Tibial artery (tissue), 4 donors: ENCODE measurements around the gene ACP3.

Source experiments
- DNase-seq, 2 donors: peaks; one replicate each; pipeline ENCODE4 v3.0.0-alpha.2; 2019
- H3K27ac ChIP-seq, 2 donors: fragments of 200-600 bp; sonication (generic) in 1 of 2; 1 replicate in 1 of 2; 2 replicates in 1 of 2; pipeline ENCODE4 v1.5.1; 2018 to 2019; ENCODE audit warnings: mild to moderate bottlenecking in 1 of 2
- H3K27me3 ChIP-seq, 2 donors: fragments of 200-600 bp; sonication (generic) in 1 of 2; one replicate each; pipeline versions ENCODE4 v1.5.1 to v1.6.0; 2016 to 2019
- H3K36me3 ChIP-seq, 3 donors: fragments of 200-600 bp; sonication (generic) in 2 of 3; one replicate each; pipeline ENCODE4 v1.5.1; 2016 to 2019; ENCODE audit warnings: mild to moderate bottlenecking in 2 of 3
- H3K4me1 ChIP-seq, 4 donors: fragments of 200-600 bp; sonication (generic) in 2 of 4; 1 replicate in 3 of 4; 2 replicates in 1 of 4; pipeline ENCODE4 v1.5.1; 2016 to 2019
- H3K4me3 ChIP-seq, 2 donors: fragments of 200-600 bp; sonication (generic) in 1 of 2; 1 replicate in 1 of 2; 2 replicates in 1 of 2; pipeline ENCODE4 v1.5.1; 2018 to 2019; ENCODE audit warnings: mild to moderate bottlenecking in 2 of 2
- H3K9me3 ChIP-seq, 3 donors: fragments of 200-600 bp; sonication (generic) in 1 of 3; one replicate each; pipeline ENCODE4 v1.5.1; 2016 to 2019
- CTCF ChIP-seq, 2 experiments: fragments of 200-600 bp in 1 of 2; fragments of 450-650 bp in 1 of 2; IDR thresholded peaks; one replicate each; pipeline ENCODE4 v1.5.1; 2017 to 2019; ENCODE audit warnings: antibody characterized with exemption in 2 of 2, mild to moderate bottlenecking in 1 of 2, moderate library complexity in 1 of 2
- intact Hi-C: fragments of 100-400 bp; cut with DNase I; formaldehyde crosslinking; loops from one replicate; pipeline ENCODE4 v1.15.0; 2023; ENCODE audit warnings: low total_unique reads

The ACP3 gene

GRCh38 chr3:132354916-132355702 lies 37.9 kb downstream of the ACP3 start:
- intact Hi-C loops, result loop anchor here (10.0 kb wide), 1 partner anchor 90 kb away; no protein-coding TSS in a partner anchor
- Histone ChIP-seq H3K36me3 (no peaks in the 10 kb centered on the region), H3K9me3 (no peaks in the 10 kb centered on the region)

GRCh38 chr3:132356568-132356967 lies 39.4 kb downstream of the ACP3 start:
- Histone ChIP-seq H3K27ac (no peak overlapping the region), H3K9me3 (no peaks in the 10 kb centered on the region), H3K4me3 (no peak overlapping the region), H3K36me3 (no peaks in the 10 kb centered on the region), H3K27me3 (no peaks in the 10 kb centered on the region), H3K4me1 (no peaks in the 10 kb centered on the region)
- no peak for DNase-seq
- intact Hi-C loops, result loop anchor here (10.0 kb wide), 1 partner anchor 88 kb away; no protein-coding TSS in a partner anchor
- TF ChIP-seq CTCF (IDR thresholded peaks at IDR 0.05), result no peak

More at GRCh38 chr3:132354916-132355702, 37.9 kb downstream of the ACP3 start:
- Histone ChIP-seq H3K27ac (no peak overlapping the region), H3K4me3 (no peak overlapping the region), H3K4me1 (no peaks in the 10 kb centered on the region), H3K27me3 (no peaks in the 10 kb centered on the region)
- DNase-seq, result no peak
- TF ChIP-seq CTCF (IDR thresholded peaks at IDR 0.05), result no peak

- Histone ChIP-seq H3K9me3 (no peaks in the 10 kb centered on the region), H3K27ac (no peak overlapping the region), H3K36me3 (no peaks in the 10 kb centered on the region), H3K4me3 (no peak overlapping the region), H3K27me3 (no peaks in the 10 kb centered on the region), H3K4me1 (no peaks in the 10 kb centered on the region)
- TF ChIP-seq CTCF (IDR thresholded peaks at IDR 0.05), result no peak
- intact Hi-C loops, result no loop called here
- no peak for DNase-seq
These were observed 43.5 kb downstream of the ACP3 start for GRCh38 chr3:132360717-132361116.

GRCh38 chr3:132362329-132362728 lies 45.1 kb downstream of the ACP3 start:
- Histone ChIP-seq H3K4me1 (no peaks in the 10 kb centered on the region), H3K36me3 (no peaks in the 10 kb centered on the region), H3K27me3 (no peaks in the 10 kb centered on the region), H3K4me3 (no peak overlapping the region), H3K9me3 (no peaks in the 10 kb centered on the region), H3K27ac (no peak overlapping the region)
- intact Hi-C loops, result no loop called here
- no peak for TF ChIP-seq CTCF (IDR thresholded peaks at IDR 0.05)
- DNase-seq, result no peak

GRCh38 chr3:132368515-132368914 lies 51.3 kb downstream of the ACP3 start:
- intact Hi-C loops, result no loop called here
- Histone ChIP-seq H3K4me1 (no peaks in the 10 kb centered on the region), H3K27me3 (no peaks in the 10 kb centered on the region), H3K9me3 (no peaks in the 10 kb centered on the region), H3K27ac (no peak overlapping the region), H3K36me3 (no peaks in the 10 kb centered on the region), H3K4me3 (no peak overlapping the region)
- DNase-seq, result no peak
- TF ChIP-seq CTCF (IDR thresholded peaks at IDR 0.05), result no peak
